Raji (cell line): ENCODE data around the gene RBM17.
A peak's percentile ranks its signal among the peaks of the same experiment; 100 is the strongest.

Experiments used
- POLR2A ChIP-seq: IDR thresholded peaks from 2 replicates; pipeline ENCODE4 v1.6.1; 2011; ENCODE audit warnings: low read depth, low read length, control low read depth; ENCODE audit not compliant: insufficient read depth

RBM17 gene

GRCh38 chr10:6088721-6089333 is at the start of gene RBM17:
TSS of gene RBM17 (plus strand) at chr10:6089034. CDS start at chr10:6097066, 8,032 bp downstream.
- TF ChIP-seq POLR2A = peak; percentile 76

- no peak for TF ChIP-seq POLR2A
These were observed 49.1 kb upstream of the RBM17 start for GRCh38 chr10:6039711-6040110.

- no peak for TF ChIP-seq POLR2A
These were observed 48.6 kb upstream of the RBM17 start for GRCh38 chr10:6040205-6040604.

GRCh38 chr10:6044060-6044459 is 44.8 kb upstream of the RBM17 start:
- no peak for TF ChIP-seq POLR2A

GRCh38 chr10:6044751-6045313 is 44.0 kb upstream of the RBM17 start:
- no peak for TF ChIP-seq POLR2A

GRCh38 chr10:6045314-6045848 is 43.5 kb upstream of the RBM17 start:
- TF ChIP-seq POLR2A = no peak

GRCh38 chr10:6045878-6046772 is 42.7 kb upstream of the RBM17 start:
- no peak for TF ChIP-seq POLR2A

GRCh38 chr10:6046773-6047611 is 41.8 kb upstream of the RBM17 start:
- no peak for TF ChIP-seq POLR2A

- TF ChIP-seq POLR2A = no peak
These were observed 41.0 kb upstream of the RBM17 start for GRCh38 chr10:6047847-6048246.

GRCh38 chr10:6048281-6049030 is 40.4 kb upstream of the RBM17 start:
- no peak for TF ChIP-seq POLR2A

GRCh38 chr10:6049031-6049400 is 39.8 kb upstream of the RBM17 start:
- no peak for TF ChIP-seq POLR2A

- peak; percentile 36 for TF ChIP-seq POLR2A
These were observed 37.9 kb upstream of the RBM17 start for GRCh38 chr10:6050801-6051445.
